SU-DHL-6 (cell line): ENCODE results near the gene CNTNAP4.

ENCODE experiments used
- H2AFZ ChIP-seq: fragments of 200-600 bp; sonication (generic); 2 replicates; pipeline ENCODE4 v1.6.1; 2014; ENCODE audit warnings: low read depth, mild to moderate bottlenecking, moderate library complexity, mixed read lengths, antibody characterized with exemption, low read length; ENCODE audit not compliant: severe bottlenecking
- H3F3A ChIP-seq: fragments of 200-600 bp; shearing (Covaris generic); 2 replicates; pipeline ENCODE4 v1.6.0; 2016; ENCODE audit warnings: antibody characterized with exemption, mild to moderate bottlenecking; ENCODE audit not compliant: insufficient read depth
- H3K27ac ChIP-seq: fragments of 200-600 bp; sonication (generic); 2 replicates; pipeline ENCODE4 v1.5.1; 2016; ENCODE audit warnings: low read depth, mild to moderate bottlenecking, low read length, moderate library complexity, mixed read lengths
- H3K27me3 ChIP-seq: fragments of 200-600 bp; sonication (generic), shearing (Covaris generic); 2 replicates; pipeline ENCODE4 v1.6.0; 2014; ENCODE audit warnings: mild to moderate bottlenecking, low read length
- H3K36me3 ChIP-seq: fragments of 200-600 bp; sonication (generic); 2 replicates; pipeline ENCODE4 v1.6.1; 2014; ENCODE audit warnings: mild to moderate bottlenecking, low read length, mixed read lengths
- H3K4me2 ChIP-seq: fragments of 300-600, 200-600 bp; shearing (Covaris generic), sonication (generic); 2 replicates; pipeline ENCODE4 v1.6.0; 2014; ENCODE audit warnings: low read length, low read depth, mild to moderate bottlenecking; ENCODE audit not compliant: poor library complexity, severe bottlenecking
- H3K4me3 ChIP-seq: fragments of 200-600 bp; sonication (generic); 2 replicates; pipeline ENCODE4 v1.5.1; 2014; ENCODE audit warnings: antibody characterized with exemption, low read length, mild to moderate bottlenecking, mixed read lengths; ENCODE audit not compliant: insufficient read depth, poor library complexity, severe bottlenecking
- H3K79me2 ChIP-seq: fragments of 200-600 bp; sonication (generic); 2 replicates; pipeline ENCODE4 v1.6.1; 2014; ENCODE audit warnings: mild to moderate bottlenecking, low read length, moderate library complexity; ENCODE audit not compliant: insufficient read depth
- H3K9ac ChIP-seq: fragments of 200-600 bp; sonication (generic); 2 replicates; pipeline ENCODE4 v1.7.0; 2014; ENCODE audit warnings: mild to moderate bottlenecking, low read length
- H3K9me2 ChIP-seq: fragments of 200-600 bp; sonication (generic); replicated peaks from 2 replicates; pipeline ENCODE4 v1.6.1; 2014; ENCODE audit warnings: low read length; ENCODE audit not compliant: insufficient read depth
- H3K9me3 ChIP-seq: fragments of 200-600 bp; sonication (generic); 2 replicates; pipeline ENCODE4 v1.6.1; 2014; ENCODE audit warnings: low read length, mixed read lengths; ENCODE audit not compliant: insufficient read depth
- H4K20me1 ChIP-seq: fragments of 200-600 bp; sonication (generic); 2 replicates; pipeline ENCODE4 v1.6.1; 2014; ENCODE audit warnings: low read depth, mild to moderate bottlenecking, antibody characterized with exemption, low read length, moderate library complexity, mixed read lengths
- EZH2phosphoT487 ChIP-seq: fragments of 200-600 bp; sonication (generic), shearing (Covaris generic); conservative IDR thresholded peaks from 2 replicates; pipeline ENCODE4 v1.6.1; 2018; ENCODE audit warnings: mild to moderate bottlenecking, antibody characterized with exemption, low read length, moderate library complexity, mixed read lengths
- TF ChIP-seq, protein P1 (sequence below): fragments of 200-600 bp; sonication (generic); IDR thresholded peaks from one replicate; pipeline ENCODE4 v1.5.1; 2017; ENCODE audit warnings: antibody characterized with exemption, mild to moderate bottlenecking, low read length, moderate library complexity; ENCODE audit not compliant: insufficient read depth, poor library complexity, severe bottlenecking

Gene CNTNAP4

DNA sequence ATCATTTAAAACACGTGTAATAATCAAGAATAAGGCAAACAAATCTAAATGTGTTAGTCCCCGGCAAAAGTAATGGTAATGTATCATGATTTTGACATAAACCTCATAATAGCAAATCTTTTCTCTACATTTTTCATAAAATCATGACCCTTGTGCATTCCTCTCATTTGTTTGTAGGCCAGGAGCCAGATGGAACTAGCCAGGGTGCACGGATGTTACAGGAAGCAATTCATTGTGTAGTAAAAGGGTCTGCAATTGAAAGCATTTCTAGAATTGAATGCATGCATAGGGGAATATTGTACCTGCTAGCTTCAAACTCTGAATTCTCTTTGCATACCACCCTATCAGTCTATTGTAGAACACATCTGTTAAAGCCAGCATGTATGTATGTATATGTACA is 66.6 kb downstream of the CNTNAP4 start:
- H3K27me3 ChIP-seq, result no peaks in the 10 kb centered on the region
- H3K9me3 ChIP-seq, result no peaks in the 10 kb centered on the region
- H4K20me1 ChIP-seq, result no peaks in the 10 kb centered on the region
- H3K79me2 ChIP-seq, result no peaks in the 10 kb centered on the region
- no peak overlapping the region for H3K4me2 ChIP-seq
- H3K27ac ChIP-seq, result no peak overlapping the region
- H3F3A ChIP-seq, result no peaks in the 10 kb centered on the region
- no peak for TF ChIP-seq EZH2phosphoT487
- TF ChIP-seq, protein P1, sequence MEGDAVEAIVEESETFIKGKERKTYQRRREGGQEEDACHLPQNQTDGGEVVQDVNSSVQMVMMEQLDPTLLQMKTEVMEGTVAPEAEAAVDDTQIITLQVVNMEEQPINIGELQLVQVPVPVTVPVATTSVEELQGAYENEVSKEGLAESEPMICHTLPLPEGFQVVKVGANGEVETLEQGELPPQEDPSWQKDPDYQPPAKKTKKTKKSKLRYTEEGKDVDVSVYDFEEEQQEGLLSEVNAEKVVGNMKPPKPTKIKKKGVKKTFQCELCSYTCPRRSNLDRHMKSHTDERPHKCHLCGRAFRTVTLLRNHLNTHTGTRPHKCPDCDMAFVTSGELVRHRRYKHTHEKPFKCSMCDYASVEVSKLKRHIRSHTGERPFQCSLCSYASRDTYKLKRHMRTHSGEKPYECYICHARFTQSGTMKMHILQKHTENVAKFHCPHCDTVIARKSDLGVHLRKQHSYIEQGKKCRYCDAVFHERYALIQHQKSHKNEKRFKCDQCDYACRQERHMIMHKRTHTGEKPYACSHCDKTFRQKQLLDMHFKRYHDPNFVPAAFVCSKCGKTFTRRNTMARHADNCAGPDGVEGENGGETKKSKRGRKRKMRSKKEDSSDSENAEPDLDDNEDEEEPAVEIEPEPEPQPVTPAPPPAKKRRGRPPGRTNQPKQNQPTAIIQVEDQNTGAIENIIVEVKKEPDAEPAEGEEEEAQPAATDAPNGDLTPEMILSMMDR, result no peak
- H3K9me2 ChIP-seq, result no peaks in the 10 kb centered on the region
- H3K4me3 ChIP-seq, result no peak overlapping the region
- H3K9ac ChIP-seq, result no peak overlapping the region
- H3K36me3 ChIP-seq, result no peaks in the 10 kb centered on the region
- no peak overlapping the region for H2AFZ ChIP-seq

DNA sequence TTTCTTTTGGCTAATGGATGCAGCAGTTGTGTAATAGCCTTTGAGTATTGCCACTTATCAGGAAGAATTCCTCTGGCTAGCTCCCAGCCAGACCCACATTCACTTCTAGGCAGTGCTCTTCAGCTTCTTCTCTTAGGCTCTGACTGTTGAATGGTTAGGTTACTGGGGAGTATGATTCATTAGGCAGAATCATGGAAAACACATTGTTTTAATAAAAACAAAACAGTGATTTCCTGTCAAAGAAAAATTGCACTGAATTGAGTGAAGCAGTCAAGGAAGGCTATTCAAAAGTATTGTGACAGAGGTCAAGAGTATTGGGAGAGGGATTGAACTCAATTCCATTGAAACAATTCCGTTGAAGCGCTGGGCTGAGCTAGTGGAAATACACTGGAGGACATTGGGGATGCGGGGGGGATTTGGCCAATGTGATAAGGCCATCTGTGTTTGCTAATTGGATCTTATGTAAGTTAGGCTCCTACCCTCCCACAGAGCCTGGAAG is 68.0 kb downstream of the CNTNAP4 start:
- Histone ChIP-seq H3K27me3 (no peaks in the 10 kb centered on the region), H3K4me2 (no peak overlapping the region), H3K9ac (no peak overlapping the region), H3K9me2 (no peaks in the 10 kb centered on the region), H3K27ac (no peak overlapping the region), H3K79me2 (no peaks in the 10 kb centered on the region), H3F3A (no peaks in the 10 kb centered on the region), H2AFZ (no peak overlapping the region), H3K9me3 (no peaks in the 10 kb centered on the region), H3K4me3 (no peak overlapping the region), H4K20me1 (no peaks in the 10 kb centered on the region), H3K36me3 (no peaks in the 10 kb centered on the region)
- no peak for TF ChIP-seq EZH2phosphoT487
- TF ChIP-seq, protein P1, result no peak

DNA sequence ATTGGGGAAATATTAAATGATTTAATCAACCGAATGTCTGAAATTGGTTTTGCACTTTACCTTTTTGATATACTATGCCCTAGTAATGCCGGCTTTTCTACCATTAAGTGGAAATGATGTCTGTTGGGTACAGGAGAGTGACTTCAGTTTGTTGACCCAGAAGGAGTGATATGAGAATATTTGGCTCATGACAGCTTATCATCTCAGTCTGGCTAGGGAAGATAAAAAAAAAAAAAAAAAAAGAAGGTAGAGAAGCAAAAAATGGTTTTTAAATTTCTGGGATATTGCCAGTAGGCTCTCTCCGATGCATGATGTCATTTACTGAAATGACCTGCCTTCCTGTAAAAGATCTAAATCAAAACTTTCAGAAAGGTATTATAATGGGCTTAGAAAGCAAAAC is 69.0 kb downstream of the CNTNAP4 start:
- H3F3A ChIP-seq, result no peaks in the 10 kb centered on the region
- H3K9ac ChIP-seq, result no peak overlapping the region
- H2AFZ ChIP-seq, result no peak overlapping the region
- no peaks in the 10 kb centered on the region for H3K9me3 ChIP-seq
- no peaks in the 10 kb centered on the region for H3K9me2 ChIP-seq
- no peak overlapping the region for H3K4me3 ChIP-seq
- H3K27me3 ChIP-seq, result no peaks in the 10 kb centered on the region
- TF ChIP-seq, protein P1, result no peak
- no peak for TF ChIP-seq EZH2phosphoT487
- no peak overlapping the region for H3K4me2 ChIP-seq
- H3K79me2 ChIP-seq, result no peaks in the 10 kb centered on the region
- H3K36me3 ChIP-seq, result no peaks in the 10 kb centered on the region
- no peak overlapping the region for H3K27ac ChIP-seq
- H4K20me1 ChIP-seq, result no peaks in the 10 kb centered on the region
